ENCODE results near the gene ATG16L2. TPM values are rescaled to one million over a fixed set of nuclear protein-coding genes. Genes with fewer than 3 reads are reported as not detected.
A peak's percentile ranks its signal among the peaks of the same experiment; 100 is the strongest.

The ATG16L2 gene
- polyA plus RNA-seq (ENCODE audit: insufficient read depth in 1 of 5, insufficient read length in 5 of 5, low replicate concordance in 1 of 5) = 10 to 100 TPM; 36.9 to 52.1 (median 43.3) TPM
- long read RNA-seq, donor 1, partial matches to known transcripts = 19 of 21 reads
- long read RNA-seq, donor 1, other reads (novel, unspliced or antisense) = 0 of 21 reads
- long read RNA-seq, donor 2, transcript ATG16L2-214 (3 exons, 1,492 nt) = major isoform, 8 of 9 reads
- long read RNA-seq, donor 2, partial matches to known transcripts = 0 of 9 reads
- long read RNA-seq, donor 2, other reads (novel, unspliced or antisense) = 0 of 9 reads
- long read RNA-seq, donor 3, transcript ATG16L2-214 (3 exons, 1,492 nt) = major isoform, 9 of 16 reads
- long read RNA-seq, donor 3, partial matches to known transcripts = 7 of 16 reads
- long read RNA-seq, donor 3, other reads (novel, unspliced or antisense) = 0 of 16 reads
- long read RNA-seq, donor 4, transcript ATG16L2-214 (3 exons, 1,492 nt) = major isoform, 5 of 5 reads
- long read RNA-seq, donor 4, partial matches to known transcripts = 0 of 5 reads
- long read RNA-seq, donor 4, other reads (novel, unspliced or antisense) = 0 of 5 reads
- long read RNA-seq, donor 5, transcript ATG16L2-214 (3 exons, 1,492 nt) = major isoform, 10 of 11 reads
- long read RNA-seq, donor 5, partial matches to known transcripts = 0 of 11 reads
- long read RNA-seq, donor 5, other reads (novel, unspliced or antisense) = 0 of 11 reads
- long read RNA-seq, donor 6, partial matches to known transcripts = 0 of 6 reads
- long read RNA-seq, donor 6, other reads (novel, unspliced or antisense) = 0 of 6 reads
- long read RNA-seq, donor 7, transcript ATG16L2-214 (3 exons, 1,492 nt) = major isoform, 13 of 65 reads
- long read RNA-seq, donor 7, partial matches to known transcripts = 46 of 65 reads
- long read RNA-seq, donor 7, other reads (novel, unspliced or antisense) = 5 of 65 reads
- long read RNA-seq, donor 8, transcript ATG16L2-214 (3 exons, 1,492 nt) = major isoform, 6 of 7 reads
- long read RNA-seq, donor 8, partial matches to known transcripts = 0 of 7 reads
- long read RNA-seq, donor 8, other reads (novel, unspliced or antisense) = 0 of 7 reads

GRCh38 chr11:72814286-72815109, at the start of gene ATG16L2:
Gene ATG16L2 (plus strand): TSS chr11:72814411. CDS start chr11:72814446, 35 bp downstream.
- DNase-seq = peak; percentile 92 to 95

GRCh38 chr11:72764503-72764902, 49.7 kb upstream of the ATG16L2 start:
- no peak for DNase-seq

DNA sequence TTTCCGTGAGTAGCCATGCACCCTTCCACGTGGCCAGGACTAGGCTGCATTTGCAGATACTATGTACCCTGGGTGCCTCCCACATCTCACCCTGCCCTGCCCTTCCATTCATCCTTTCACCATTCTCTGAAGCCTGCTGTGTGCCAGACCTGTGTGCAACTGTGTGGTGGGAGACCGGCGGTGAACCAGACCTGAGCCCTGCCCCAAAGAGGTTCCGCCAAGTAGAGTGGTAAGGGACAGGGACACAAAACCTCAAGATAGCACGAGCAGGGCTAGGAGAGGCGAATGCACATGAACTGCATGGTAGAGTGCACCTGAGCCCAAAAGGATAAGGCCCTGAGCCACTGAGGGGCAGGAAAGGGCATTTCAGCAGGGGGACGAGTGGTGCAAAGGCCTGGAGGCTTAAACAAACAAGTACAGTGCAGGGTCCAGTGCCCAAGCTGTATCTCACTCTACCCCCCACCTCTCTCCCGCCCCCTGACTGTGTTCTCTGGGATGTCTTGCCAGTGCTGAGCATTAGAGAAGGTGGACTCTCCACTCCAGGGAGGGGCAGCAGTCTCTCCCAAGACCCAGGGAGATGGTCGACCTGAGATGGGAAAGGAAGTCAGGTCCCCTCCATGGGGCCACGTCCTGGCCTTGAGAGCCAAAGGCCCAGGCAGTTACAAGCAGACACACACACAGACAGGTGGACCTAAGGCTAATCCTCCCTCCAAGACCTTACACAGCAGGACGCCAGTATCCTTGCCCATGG, 47.9 kb upstream of the ATG16L2 start:
- no peak for DNase-seq

- DNase-seq = no peak
Measured at GRCh38 chr11:72767203-72768062, 46.8 kb upstream of the ATG16L2 start.

- DNase-seq = no peak
Measured at GRCh38 chr11:72768581-72768980, 45.6 kb upstream of the ATG16L2 start.

GRCh38 chr11:72769680-72770079, 44.5 kb upstream of the ATG16L2 start:
- DNase-seq = no peak

DNA sequence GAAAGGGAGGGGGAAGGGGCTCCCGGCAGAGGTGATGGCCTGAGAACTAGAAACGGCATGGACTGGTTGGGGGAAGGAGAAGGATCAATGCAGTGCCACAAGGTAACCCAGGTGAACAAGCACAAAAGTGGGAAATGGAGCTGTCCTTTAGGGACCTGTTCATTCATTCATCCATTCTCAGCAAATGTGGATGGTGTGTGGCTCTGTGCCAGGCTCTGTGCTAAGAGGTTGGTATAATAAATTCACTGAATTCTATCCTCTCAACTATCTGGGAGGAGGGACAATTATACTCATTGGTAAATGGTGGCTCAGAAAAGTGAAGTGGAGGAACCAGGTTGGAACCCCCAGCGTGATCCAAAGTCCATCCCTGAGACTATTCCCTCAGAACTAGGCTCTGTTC, 43.4 kb upstream of the ATG16L2 start:
- DNase-seq = no peak

GRCh38 chr11:72771507-72771906, 42.7 kb upstream of the ATG16L2 start:
- no peak for DNase-seq

DNA sequence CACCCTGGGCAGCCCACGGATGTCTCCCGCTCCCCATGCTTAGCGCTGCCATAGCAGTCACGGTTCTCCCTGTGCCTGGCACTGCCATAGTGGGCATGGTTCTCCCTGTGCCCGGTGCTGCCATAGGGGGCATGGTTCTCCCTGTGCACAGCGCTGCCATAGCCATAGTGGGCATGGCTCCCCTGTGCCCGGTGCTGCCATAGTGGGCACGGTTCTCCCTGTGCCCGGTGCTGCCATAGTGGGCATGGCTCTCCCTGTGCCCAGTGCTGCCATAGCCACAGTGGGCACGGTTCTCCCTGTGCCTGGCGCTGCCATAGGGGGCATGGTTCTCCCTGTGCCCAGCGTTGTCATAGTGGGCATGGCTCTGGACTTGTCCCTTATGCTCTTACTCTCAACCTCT, 42.2 kb upstream of the ATG16L2 start:
- DNase-seq = no peak

GRCh38 chr11:72773291-72773690, 40.9 kb upstream of the ATG16L2 start:
- DNase-seq = peak in 1 of 2 donors; percentile 44

DNA sequence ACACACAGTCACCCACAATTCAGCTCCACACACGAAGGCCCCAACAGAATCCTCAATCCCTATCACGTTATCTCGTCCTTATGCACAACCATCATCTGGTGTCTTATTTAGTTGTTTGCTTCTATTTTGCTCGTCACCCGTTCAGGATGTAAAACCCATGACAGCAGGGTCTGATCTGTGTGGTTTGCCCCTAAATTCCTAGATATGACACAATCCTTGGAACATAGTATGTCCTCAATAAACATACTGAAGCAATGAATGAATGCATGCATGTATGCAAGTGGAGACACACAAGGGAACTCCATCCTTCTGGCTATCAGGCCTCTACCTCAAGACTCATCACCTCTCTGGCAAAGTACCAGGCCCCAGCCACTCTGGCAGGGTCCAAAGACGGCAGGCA, 40.5 kb upstream of the ATG16L2 start:
- DNase-seq = no peak

DNA sequence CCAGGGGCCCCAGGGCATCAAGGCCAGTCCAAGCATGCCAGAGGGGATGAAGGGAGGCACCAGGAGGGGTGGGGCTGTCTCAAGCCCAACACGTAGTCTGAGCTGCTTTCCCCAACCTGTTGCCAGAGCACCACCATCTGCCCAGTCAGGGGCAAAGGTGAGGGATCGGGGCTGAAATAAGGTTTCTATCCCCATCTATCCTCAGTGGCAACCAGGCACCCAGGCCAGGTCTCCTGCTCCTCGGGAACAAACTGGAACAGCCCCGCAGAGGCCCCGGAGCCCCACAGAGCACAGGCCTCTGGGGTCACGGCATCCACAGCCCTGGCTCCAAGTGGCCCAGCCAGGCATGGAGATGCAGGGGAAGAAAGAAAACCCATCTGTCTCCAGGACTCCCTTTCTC, 39.7 kb upstream of the ATG16L2 start:
- DNase-seq = no peak

DNA sequence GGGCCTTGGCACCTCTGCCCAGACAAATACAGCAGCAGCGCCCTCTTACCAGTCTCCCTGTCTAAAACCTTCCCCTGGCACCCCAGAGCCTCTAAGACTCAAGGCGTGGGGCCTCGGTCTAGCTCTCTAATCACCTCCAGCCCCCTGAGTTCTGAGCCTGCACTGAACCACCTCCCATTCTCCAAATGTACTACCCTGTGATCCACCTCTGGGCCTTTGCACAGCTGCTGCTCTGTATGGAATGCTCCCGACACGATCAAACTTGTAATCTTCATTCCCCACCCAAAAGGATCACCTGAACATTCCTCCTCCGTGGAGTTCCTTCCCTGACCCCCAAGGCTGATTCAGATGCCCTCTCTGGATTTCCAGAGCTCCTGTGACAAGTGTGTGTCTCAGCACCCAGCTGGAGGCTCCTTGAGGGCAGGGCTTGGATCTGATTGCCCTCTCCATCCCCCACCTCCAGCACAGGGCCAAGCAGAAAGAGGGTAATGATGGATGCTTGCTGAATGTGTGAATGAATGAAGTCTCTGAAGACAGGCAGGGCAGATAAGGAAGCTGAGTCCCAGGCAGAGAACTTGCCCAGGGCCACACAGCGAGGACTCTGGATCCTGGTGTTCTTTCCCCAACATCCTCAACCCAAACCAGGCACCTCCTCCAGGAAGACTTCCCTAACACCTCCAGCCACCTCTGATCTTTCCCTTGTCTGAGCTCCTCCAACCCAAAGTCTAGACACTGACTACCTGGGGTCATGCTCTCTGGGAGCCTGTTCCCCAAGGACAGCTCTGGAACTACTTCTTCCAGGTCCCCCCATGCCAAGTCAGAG, 38.7 kb upstream of the ATG16L2 start:
- no peak for DNase-seq

GRCh38 chr11:72776117-72776843, 37.9 kb upstream of the ATG16L2 start:
- no peak for DNase-seq

GRCh38 chr11:72776844-72777754, 37.1 kb upstream of the ATG16L2 start:
- no peak for DNase-seq

DNA sequence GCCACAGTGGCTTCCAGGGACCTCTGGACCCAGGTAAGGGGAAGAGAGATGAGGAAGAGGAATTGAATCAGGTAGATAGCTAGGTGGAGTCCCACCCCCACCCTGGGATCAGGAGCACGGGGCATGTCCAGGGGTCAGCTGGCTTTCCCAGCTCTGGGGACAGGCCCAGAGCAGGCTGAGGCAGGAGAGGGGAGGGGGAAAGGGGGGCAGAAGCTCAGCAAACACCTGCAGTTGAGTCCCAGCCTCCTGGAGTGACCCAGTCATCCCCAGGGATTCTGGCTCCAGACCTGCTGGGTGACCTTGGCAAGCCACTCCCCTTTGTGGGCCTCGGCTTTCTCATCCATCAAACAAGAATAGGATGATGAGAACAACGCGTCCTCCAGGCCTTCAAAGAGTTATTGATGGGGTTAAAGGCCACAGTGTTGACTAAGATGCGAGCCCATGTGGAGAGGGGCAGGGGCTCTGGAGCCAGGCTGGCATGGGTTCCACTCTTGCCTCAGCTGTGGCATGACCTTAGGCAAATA, 36.4 kb upstream of the ATG16L2 start:
- DNase-seq = no peak
